Transverse colon (tissue), 4 donors: ENCODE results near the gene GHITM.

Experiments used
- POLR2A ChIP-seq: fragments of 450-650 bp; IDR thresholded peaks from one replicate; pipeline ENCODE4 v1.6.1; 2016; ENCODE audit warnings: antibody characterized with exemption, mild to moderate bottlenecking, moderate library complexity
- POLR2AphosphoS5 ChIP-seq, 3 donors: sonication (generic); formaldehyde crosslinking; IDR thresholded peaks; one replicate each; pipeline ENCODE4 v1.6.1; 2016; ENCODE audit warnings: antibody characterized with exemption in 3 of 3
- TF ChIP-seq, protein P1 (sequence below), 5 experiments: fragments of 200-600 bp in 3 of 5; fragments of 450-650 bp in 2 of 5; sonication (generic) in 3 of 5; IDR thresholded peaks; 1 replicate in 2 of 5; 2 replicates in 3 of 5; pipeline ENCODE4 v1.5.1; 2016 to 2017; ENCODE audit warnings: antibody characterized with exemption in 5 of 5, inconsistent platforms in 3 of 5, mild to moderate bottlenecking in 2 of 5, moderate library complexity in 1 of 5

DNA sequence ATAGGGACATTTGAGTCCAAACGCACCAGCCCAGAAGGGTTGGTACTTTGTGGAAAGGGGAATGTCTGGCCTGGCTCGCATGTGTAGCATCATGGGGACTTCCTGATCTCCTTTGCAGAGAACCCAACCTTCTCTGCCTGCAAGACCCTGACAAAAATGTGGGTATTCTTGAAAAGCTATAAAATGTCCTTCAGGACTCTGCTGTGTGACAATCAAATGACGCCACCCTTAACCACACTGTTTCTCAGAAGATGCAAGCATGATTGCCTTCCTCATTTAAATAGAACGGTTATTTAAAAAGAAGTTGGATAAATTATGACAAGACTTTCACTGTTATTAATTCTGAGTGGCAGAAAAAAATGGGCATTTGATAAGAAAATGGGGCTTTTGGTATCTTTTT is 19.2 kb downstream of the GHITM start:
- TF ChIP-seq, protein P1, sequence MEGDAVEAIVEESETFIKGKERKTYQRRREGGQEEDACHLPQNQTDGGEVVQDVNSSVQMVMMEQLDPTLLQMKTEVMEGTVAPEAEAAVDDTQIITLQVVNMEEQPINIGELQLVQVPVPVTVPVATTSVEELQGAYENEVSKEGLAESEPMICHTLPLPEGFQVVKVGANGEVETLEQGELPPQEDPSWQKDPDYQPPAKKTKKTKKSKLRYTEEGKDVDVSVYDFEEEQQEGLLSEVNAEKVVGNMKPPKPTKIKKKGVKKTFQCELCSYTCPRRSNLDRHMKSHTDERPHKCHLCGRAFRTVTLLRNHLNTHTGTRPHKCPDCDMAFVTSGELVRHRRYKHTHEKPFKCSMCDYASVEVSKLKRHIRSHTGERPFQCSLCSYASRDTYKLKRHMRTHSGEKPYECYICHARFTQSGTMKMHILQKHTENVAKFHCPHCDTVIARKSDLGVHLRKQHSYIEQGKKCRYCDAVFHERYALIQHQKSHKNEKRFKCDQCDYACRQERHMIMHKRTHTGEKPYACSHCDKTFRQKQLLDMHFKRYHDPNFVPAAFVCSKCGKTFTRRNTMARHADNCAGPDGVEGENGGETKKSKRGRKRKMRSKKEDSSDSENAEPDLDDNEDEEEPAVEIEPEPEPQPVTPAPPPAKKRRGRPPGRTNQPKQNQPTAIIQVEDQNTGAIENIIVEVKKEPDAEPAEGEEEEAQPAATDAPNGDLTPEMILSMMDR (IDR thresholded peaks at IDR 0.05): no peak
- no peak for TF ChIP-seq POLR2A
- TF ChIP-seq POLR2AphosphoS5 (IDR thresholded peaks at IDR 0.05): no peak
